Measurements from ENCODE around the gene MYO15A.
"Not testable (repeated sequence)": the region's sequence is repeated elsewhere in the genome, so short reads cannot be mapped to it uniquely, and the experiment has no call there.

The MYO15A gene

DNA sequence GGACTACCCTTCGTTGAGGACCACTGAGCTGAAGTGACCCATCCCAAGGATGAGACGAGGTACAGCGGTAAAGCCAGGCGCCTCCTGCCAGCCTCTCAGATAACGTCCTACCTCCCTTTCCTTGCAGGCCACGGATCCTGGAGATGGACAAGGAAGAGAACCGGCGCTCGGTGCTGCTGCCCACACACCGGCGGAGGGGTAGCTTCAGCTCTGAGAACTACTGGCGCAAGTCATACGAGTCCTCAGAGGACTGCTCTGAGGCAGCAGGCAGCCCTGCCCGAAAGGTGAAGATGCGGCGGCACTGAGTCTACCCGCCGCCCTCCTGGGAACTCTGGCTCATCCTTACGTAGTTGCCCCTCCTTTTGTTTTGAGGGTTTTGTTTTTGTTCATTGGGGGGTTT is 99.5 kb downstream of the MYO15A start (continued):
- TF ChIP-seq, protein P1, sequence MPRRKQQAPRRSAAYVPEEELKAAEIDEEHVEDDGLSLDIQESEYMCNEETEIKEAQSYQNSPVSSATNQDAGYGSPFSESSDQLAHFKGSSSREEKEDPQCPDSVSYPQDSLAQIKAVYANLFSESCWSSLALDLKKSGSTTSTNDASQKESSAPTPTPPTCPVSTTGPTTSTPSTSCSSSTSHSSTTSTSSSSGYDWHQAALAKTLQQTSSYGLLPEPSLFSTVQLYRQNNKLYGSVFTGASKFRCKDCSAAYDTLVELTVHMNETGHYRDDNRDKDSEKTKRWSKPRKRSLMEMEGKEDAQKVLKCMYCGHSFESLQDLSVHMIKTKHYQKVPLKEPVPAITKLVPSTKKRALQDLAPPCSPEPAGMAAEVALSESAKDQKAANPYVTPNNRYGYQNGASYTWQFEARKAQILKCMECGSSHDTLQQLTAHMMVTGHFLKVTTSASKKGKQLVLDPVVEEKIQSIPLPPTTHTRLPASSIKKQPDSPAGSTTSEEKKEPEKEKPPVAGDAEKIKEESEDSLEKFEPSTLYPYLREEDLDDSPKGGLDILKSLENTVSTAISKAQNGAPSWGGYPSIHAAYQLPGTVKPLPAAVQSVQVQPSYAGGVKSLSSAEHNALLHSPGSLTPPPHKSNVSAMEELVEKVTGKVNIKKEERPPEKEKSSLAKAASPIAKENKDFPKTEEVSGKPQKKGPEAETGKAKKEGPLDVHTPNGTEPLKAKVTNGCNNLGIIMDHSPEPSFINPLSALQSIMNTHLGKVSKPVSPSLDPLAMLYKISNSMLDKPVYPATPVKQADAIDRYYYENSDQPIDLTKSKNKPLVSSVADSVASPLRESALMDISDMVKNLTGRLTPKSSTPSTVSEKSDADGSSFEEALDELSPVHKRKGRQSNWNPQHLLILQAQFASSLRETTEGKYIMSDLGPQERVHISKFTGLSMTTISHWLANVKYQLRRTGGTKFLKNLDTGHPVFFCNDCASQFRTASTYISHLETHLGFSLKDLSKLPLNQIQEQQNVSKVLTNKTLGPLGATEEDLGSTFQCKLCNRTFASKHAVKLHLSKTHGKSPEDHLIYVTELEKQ (tag by site-specific recombination; IDR thresholded peaks at IDR 0.05; ENCODE audit: borderline replicate concordance): no peak
- TF ChIP-seq, protein P2, sequence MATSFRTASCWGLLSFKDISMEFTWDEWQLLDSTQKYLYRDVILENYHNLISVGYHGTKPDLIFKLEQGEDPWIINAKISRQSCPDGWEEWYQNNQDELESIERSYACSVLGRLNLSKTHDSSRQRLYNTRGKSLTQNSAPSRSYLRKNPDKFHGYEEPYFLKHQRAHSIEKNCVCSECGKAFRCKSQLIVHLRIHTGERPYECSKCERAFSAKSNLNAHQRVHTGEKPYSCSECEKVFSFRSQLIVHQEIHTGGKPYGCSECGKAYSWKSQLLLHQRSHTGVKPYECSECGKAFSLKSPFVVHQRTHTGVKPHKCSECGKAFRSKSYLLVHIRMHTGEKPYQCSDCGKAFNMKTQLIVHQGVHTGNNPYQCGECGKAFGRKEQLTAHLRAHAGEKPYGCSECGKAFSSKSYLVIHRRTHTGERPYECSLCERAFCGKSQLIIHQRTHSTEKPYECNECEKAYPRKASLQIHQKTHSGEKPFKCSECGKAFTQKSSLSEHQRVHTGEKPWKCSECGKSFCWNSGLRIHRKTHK (tag by site-specific recombination; IDR thresholded peaks at IDR 0.05): no peak
- no peak for TF ChIP-seq ZNF664 (tag by site-specific recombination; IDR thresholded peaks at IDR 0.05)

DNA sequence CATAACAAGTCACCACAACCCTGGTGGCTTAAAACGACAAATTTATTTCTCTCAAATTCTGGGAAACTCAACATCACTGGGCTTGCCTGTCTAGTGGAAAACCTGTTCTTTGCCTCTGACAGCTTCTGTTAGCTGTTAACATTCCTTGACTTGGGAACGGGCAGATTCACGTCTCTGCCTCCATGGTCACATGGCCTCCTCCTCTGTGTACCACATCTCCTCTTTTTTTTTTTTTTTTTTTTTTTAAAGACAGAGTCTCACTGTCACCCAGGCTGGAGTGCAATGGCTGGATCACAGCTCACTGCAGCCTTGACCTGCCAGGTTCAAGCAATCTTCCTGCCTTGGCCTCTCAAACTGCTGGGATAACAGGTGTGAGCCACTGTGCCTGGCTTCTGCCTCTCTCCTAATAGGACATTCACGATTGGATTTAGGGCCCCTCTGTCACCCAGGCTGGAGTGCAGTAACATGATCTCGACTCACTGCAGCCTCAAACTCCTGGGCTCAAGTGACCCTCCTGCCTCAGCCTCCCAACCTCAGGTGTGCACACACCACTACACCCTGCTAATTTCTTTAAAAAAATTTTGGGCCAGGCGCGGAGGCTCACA is 105.2 kb downstream of the MYO15A start:
- TF ChIP-seq, protein P3, sequence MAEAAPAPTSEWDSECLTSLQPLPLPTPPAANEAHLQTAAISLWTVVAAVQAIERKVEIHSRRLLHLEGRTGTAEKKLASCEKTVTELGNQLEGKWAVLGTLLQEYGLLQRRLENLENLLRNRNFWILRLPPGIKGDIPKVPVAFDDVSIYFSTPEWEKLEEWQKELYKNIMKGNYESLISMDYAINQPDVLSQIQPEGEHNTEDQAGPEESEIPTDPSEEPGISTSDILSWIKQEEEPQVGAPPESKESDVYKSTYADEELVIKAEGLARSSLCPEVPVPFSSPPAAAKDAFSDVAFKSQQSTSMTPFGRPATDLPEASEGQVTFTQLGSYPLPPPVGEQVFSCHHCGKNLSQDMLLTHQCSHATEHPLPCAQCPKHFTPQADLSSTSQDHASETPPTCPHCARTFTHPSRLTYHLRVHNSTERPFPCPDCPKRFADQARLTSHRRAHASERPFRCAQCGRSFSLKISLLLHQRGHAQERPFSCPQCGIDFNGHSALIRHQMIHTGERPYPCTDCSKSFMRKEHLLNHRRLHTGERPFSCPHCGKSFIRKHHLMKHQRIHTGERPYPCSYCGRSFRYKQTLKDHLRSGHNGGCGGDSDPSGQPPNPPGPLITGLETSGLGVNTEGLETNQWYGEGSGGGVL (tag by site-specific recombination; IDR thresholded peaks at IDR 0.05): no peak
- TF ChIP-seq ZNF146 (tag by site-specific recombination; IDR thresholded peaks at IDR 0.05): no peak
- peak; percentile 48; the same call in 1 of the 2 replicates for TF ChIP-seq ZBTB17 (tag by site-specific recombination; IDR thresholded peaks at IDR 0.05)
- Histone ChIP-seq H3K4me3 (ENCODE audit: low read depth, low read length) (no peak overlapping the region), H3K27ac (ENCODE audit: extremely low read depth, low read depth, low read length) (no peak overlapping the region), H3K9me3 (ENCODE audit: control insufficient read depth, insufficient read depth, low read depth, low read length) (no peaks in the 10 kb centered on the region), H3K4me1 (ENCODE audit: control insufficient read depth, insufficient read depth, low read length) (no peaks in the 10 kb centered on the region), H3K36me3 (ENCODE audit: control insufficient read depth in 2 of 2, insufficient read depth in 1 of 2, low read length in 2 of 2) (peaks cover 18 to 23% of the 10 kb centered on the region in 2 experiments)
- CTCF ChIA-PET: interaction anchor here (0.6 kb wide), 2 partner anchors 64 to 1220 kb away, joined by 3 to 4 read pairs; no protein-coding TSS in a partner anchor
- POLR2A ChIA-PET: interaction anchor here (0.6 to 0.9 kb wide), 3 partner anchors 24 to 644 kb away, joined by 5 to 7 read pairs (median 5); no protein-coding TSS in a partner anchor

DNA sequence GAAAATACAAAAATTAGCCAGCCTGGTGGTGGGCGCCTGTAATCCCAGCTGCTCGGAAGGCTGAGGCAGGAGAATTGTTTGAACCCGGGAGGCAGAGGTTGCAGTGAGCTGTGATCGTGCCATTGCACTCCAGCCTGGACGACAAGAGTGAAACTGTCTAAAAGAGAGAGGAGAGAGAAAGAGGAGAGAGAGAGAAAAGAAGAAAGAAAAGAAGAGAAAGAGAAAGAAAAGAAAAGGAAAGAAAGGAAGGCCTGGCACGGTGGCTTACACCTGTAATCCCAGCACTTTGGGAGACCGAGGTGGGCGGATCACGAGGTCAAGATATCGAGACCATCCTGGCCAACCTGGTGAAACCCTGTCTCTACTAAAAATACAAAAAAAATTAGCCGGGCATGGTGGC is 108.3 kb downstream of the MYO15A start:
- ChIA-PET POLR2A (interaction anchor here (0.6 to 1.3 kb wide), 2 partner anchors 10 to 33 kb away, joined by 3 to 4 read pairs; partner anchors contain the start of gene ALKBH5), CTCF (interaction anchor here (0.6 to 3.4 kb wide), 11 partner anchors 12 to 641 kb away, joined by 3 to 22 read pairs (median 5); no protein-coding TSS in a partner anchor)
- not testable (repeated sequence) for H3K27ac ChIP-seq (ENCODE audit: extremely low read depth, low read depth, low read length); H3K9me3 ChIP-seq (ENCODE audit: control insufficient read depth, insufficient read depth, low read depth, low read length); H3K36me3 ChIP-seq (ENCODE audit: control insufficient read depth in 2 of 2, insufficient read depth in 1 of 2, low read length in 2 of 2); H3K4me1 ChIP-seq (ENCODE audit: control insufficient read depth, insufficient read depth, low read length); H3K4me3 ChIP-seq (ENCODE audit: low read depth, low read length)
- TF ChIP-seq PRDM1 (tag by site-specific recombination; IDR thresholded peaks at IDR 0.05) (peak; percentile 94), ZNF366 (tag by site-specific recombination; conservative IDR thresholded peaks at IDR 0.05) (peak; percentile 20; the same call in 1 of the 2 replicates)

DNA sequence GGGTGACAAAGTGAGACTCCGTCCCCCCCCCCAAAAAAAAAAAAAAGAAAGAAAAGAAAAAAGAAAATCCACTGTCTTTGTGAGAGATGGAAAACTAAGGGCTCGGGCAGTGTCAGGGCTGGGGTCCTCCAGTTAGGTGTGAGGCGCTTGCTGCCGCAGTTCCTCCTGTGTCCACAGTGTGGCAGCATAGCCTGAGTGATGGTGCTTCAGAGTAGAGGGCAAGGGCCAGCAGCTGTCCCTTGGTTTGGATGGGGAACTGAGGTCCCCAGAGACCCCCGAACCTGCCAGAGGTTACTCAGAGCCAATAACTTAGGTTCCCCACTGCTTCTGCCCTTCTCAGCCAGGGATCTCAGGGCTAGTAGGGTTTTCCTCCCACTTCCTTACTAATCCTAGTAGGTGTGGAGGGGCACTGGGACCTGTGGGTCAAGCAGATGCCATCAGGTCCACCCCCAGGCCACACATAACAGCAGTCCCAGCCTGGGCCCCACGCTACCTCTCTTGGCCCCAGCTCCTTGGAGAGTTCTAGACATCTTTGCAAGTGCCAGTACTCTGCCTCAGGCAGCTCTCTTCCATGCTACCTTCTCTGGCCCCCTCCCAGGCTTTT is 109.0 kb downstream of the MYO15A start:
- no peak overlapping the region for H3K4me3 ChIP-seq (ENCODE audit: low read depth, low read length)
- no peaks in the 10 kb centered on the region; a peak in 1 of 3 replicates for H3K36me3 ChIP-seq (ENCODE audit: control insufficient read depth in 2 of 2, insufficient read depth in 1 of 2, low read length in 2 of 2)
- no peaks in the 10 kb centered on the region for H3K9me3 ChIP-seq (ENCODE audit: control insufficient read depth, insufficient read depth, low read depth, low read length)
- no peaks in the 10 kb centered on the region for H3K4me1 ChIP-seq (ENCODE audit: control insufficient read depth, insufficient read depth, low read length)
- ChIA-PET CTCF (interaction anchor here (0.5 to 3.4 kb wide), 12 partner anchors 13 to 830 kb away, joined by 3 to 22 read pairs (median 4); no protein-coding TSS in a partner anchor), POLR2A (interaction anchor here (1.0 to 1.3 kb wide), 2 partner anchors 34 to 97 kb away, joined by 3 read pairs; partner anchors contain the start of genes ALKBH5, SMCR8 and TOP3A)
- no peak overlapping the region; the same call in 1 of the 2 replicates for H3K27ac ChIP-seq (ENCODE audit: extremely low read depth, low read depth, low read length)
- TF ChIP-seq ZBTB48 (tag by site-specific recombination; IDR thresholded peaks at IDR 0.05) (peak; percentile 70; the same call in 1 of the 2 replicates), SP3 (tag by site-specific recombination; IDR thresholded peaks at IDR 0.05) (no peak), YY2 (tag by site-specific recombination; IDR thresholded peaks at IDR 0.05) (no peak), ZSCAN16 (tag by site-specific recombination; IDR thresholded peaks at IDR 0.05) (no peak), ZFP3 (tag by site-specific recombination; IDR thresholded peaks at IDR 0.05; ENCODE audit: low read depth) (no peak)
- TF ChIP-seq, protein P4, sequence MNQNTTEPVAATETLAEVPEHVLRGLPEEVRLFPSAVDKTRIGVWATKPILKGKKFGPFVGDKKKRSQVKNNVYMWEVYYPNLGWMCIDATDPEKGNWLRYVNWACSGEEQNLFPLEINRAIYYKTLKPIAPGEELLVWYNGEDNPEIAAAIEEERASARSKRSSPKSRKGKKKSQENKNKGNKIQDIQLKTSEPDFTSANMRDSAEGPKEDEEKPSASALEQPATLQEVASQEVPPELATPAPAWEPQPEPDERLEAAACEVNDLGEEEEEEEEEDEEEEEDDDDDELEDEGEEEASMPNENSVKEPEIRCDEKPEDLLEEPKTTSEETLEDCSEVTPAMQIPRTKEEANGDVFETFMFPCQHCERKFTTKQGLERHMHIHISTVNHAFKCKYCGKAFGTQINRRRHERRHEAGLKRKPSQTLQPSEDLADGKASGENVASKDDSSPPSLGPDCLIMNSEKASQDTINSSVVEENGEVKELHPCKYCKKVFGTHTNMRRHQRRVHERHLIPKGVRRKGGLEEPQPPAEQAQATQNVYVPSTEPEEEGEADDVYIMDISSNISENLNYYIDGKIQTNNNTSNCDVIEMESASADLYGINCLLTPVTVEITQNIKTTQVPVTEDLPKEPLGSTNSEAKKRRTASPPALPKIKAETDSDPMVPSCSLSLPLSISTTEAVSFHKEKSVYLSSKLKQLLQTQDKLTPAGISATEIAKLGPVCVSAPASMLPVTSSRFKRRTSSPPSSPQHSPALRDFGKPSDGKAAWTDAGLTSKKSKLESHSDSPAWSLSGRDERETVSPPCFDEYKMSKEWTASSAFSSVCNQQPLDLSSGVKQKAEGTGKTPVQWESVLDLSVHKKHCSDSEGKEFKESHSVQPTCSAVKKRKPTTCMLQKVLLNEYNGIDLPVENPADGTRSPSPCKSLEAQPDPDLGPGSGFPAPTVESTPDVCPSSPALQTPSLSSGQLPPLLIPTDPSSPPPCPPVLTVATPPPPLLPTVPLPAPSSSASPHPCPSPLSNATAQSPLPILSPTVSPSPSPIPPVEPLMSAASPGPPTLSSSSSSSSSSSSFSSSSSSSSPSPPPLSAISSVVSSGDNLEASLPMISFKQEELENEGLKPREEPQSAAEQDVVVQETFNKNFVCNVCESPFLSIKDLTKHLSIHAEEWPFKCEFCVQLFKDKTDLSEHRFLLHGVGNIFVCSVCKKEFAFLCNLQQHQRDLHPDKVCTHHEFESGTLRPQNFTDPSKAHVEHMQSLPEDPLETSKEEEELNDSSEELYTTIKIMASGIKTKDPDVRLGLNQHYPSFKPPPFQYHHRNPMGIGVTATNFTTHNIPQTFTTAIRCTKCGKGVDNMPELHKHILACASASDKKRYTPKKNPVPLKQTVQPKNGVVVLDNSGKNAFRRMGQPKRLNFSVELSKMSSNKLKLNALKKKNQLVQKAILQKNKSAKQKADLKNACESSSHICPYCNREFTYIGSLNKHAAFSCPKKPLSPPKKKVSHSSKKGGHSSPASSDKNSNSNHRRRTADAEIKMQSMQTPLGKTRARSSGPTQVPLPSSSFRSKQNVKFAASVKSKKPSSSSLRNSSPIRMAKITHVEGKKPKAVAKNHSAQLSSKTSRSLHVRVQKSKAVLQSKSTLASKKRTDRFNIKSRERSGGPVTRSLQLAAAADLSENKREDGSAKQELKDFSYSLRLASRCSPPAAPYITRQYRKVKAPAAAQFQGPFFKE (tag by site-specific recombination; IDR thresholded peaks at IDR 0.05; ENCODE audit: borderline replicate concordance): no peak

Measured in HEK293 (cell line).